ENCODE results near the gene MT2A.

The MT2A gene

DNA sequence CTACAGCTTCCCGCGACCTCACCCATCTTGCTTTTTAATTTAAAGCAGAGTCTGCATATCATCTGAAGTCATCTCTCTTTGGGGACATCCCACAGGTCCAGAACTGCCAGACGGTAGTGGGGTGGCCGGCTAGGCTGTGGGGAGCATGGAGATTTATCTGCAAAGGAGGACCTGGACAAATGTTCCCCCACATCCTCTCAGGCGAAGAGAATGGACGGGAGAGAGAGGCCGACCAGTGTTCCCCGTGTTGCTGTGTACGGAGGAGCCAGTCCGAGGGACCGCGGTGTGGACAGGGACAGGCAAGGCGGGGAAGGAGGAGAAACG lies 23.4 kb downstream of the MT2A start:
- in situ Hi-C loops (cut with HindIII; ENCODE audit: low sequenced_read_pairs): no loop called here
- H3K4me3 ChIP-seq (ENCODE audit: low read depth, low read length): peak overlapping the region; percentile 38
- TF ChIP-seq, protein P1, sequence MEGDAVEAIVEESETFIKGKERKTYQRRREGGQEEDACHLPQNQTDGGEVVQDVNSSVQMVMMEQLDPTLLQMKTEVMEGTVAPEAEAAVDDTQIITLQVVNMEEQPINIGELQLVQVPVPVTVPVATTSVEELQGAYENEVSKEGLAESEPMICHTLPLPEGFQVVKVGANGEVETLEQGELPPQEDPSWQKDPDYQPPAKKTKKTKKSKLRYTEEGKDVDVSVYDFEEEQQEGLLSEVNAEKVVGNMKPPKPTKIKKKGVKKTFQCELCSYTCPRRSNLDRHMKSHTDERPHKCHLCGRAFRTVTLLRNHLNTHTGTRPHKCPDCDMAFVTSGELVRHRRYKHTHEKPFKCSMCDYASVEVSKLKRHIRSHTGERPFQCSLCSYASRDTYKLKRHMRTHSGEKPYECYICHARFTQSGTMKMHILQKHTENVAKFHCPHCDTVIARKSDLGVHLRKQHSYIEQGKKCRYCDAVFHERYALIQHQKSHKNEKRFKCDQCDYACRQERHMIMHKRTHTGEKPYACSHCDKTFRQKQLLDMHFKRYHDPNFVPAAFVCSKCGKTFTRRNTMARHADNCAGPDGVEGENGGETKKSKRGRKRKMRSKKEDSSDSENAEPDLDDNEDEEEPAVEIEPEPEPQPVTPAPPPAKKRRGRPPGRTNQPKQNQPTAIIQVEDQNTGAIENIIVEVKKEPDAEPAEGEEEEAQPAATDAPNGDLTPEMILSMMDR (IDR thresholded peaks at IDR 0.05; ENCODE audit: low read depth, low read length, missing control alignments): no peak

DNA sequence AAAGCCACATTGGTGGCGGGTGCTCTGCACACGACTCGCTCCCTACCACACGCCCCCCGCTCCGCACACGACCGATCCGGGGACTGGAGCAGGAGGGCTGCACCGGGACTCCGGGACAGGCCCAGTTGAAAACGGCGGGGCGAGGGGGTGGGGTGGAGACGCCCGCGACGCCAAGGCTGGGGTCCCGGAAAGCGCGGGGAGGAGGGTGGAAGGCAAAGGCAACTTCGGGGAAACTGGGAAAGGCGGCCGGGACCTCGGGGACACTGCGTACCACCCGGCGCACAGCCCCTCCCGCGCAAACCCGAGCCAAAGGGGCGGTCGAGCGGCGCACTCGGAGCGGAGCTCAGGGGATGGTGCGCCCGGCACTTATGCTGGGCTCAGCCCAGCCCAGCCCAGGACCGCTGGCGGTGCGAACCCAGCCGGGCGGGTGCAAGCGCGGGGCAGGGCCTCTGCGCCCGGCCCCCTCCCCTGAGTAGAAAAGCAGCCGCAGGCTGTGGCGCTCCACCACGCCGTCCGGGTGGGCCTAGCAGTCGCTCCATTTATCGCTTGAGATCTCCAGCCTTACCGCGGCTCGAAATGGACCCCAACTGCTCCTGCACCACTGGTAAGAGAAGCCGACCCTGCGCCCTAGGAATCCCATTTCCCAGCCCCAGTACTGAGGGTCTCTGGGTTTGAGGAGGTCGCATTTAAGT lies 23.9 kb downstream of the MT2A start, which contains the start of gene MT1M:
Gene MT1M (plus strand): TSS at position 504 of the 692 bp plus-strand sequence. CDS start 73 bp downstream, at position 577.
- in situ Hi-C loops (cut with HindIII; ENCODE audit: low sequenced_read_pairs): no loop called here
- peak within 1 kb of the TSS; percentile 38 for H3K4me3 ChIP-seq (ENCODE audit: low read depth, low read length)
- TF ChIP-seq, protein P1 (IDR thresholded peaks at IDR 0.05; ENCODE audit: low read depth, low read length, missing control alignments): no peak
- no peak for DNase-seq (ENCODE audit: low read depth)

More for the DNA sequence above, 23.4 kb downstream of the MT2A start:
- DNase-seq (ENCODE audit: low read depth): no peak

DNA sequence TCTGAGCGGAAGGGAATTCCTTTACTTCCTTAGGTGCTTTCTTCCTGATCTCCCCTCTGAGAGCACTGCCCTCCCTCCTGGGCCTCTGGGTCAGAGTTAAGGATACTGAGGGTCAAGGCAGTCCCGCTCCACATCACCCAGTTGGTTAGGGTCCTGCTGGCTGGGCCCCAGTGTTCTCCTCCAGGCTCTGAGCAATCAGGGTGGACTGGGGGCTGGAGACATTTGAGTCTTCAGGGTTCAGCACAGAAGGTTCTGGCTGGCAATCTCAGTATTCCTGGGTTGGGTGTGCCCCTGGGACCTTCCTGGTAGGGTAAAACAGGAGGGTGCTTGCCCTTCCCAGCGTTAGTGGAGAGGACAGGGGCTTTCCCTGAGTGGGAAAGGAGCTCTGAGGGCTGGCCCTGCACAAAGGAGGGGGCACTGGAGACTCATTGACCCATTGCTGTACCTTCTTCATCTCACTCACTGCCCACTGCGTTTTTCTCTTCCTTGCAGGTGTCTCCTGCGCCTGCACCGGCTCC lies 24.5 kb downstream of the MT2A start:
- TF ChIP-seq, protein P1 (IDR thresholded peaks at IDR 0.05; ENCODE audit: low read depth, low read length, missing control alignments): no peak
- in situ Hi-C loops (cut with HindIII; ENCODE audit: low sequenced_read_pairs): no loop called here
- DNase-seq (ENCODE audit: low read depth): no peak
- peak overlapping the region; percentile 38 for H3K4me3 ChIP-seq (ENCODE audit: low read depth, low read length)

DNA sequence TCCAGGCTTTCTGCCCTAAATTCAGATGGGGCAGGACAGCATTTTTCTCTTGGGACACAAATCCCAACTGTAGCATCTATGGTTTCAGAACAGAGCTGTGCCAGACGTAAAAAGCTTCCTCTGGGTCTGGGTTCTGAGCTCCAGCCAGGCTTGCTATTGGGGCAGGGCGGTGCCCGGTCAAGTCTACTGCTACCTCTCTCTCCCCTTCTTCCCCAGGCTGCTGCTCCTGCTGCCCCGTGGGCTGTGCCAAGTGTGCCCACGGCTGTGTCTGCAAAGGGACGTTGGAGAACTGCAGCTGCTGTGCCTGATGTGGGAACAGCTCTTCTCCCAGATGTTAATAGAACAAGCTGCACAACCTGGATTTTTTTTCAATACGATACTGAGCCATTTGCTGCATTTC lies 25.2 kb downstream of the MT2A start:
- H3K4me3 ChIP-seq (ENCODE audit: low read depth, low read length): no peak overlapping the region
- TF ChIP-seq, protein P1 (IDR thresholded peaks at IDR 0.05; ENCODE audit: low read depth, low read length, missing control alignments): no peak
- in situ Hi-C loops (cut with HindIII; ENCODE audit: low sequenced_read_pairs): no loop called here
- no peak for DNase-seq (ENCODE audit: low read depth)

DNA sequence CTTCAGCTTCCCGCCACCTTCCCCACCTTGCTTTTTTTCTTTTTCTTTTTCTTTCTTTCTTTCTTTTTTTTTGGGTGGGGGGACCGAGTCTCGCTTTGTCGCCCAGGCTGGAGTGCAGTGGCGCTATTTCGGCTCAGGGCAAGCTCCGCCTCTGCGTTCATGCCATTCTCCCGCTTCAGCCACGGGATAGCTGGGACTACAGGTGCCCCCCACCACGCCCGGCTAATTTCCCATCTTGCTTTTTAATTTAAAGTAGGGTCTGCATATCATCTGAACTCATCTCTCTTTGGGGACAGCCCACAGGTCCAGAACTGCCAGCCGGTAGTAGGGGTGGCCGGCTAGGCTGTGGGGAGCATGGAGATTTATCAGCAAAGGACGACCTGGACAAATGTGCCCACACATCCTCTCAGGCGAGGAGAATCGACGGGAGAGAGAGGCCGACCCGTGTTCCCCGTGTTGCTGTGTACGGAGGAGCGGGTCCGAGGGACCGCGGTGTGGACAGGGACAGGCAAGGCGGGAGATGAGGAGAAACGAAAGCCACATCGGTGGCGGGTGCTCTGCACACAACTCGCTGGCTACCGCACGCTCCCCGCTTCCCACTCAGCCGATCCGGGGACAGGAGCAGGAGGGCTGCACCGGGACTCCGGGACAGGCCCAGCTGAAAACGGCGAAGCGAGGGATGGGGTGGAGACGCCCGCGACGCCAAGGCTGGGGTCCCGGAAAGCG lies 26.5 kb downstream of the MT2A start:
- DNase-seq (ENCODE audit: low read depth): no peak
- TF ChIP-seq, protein P1 (IDR thresholded peaks at IDR 0.05; ENCODE audit: low read depth, low read length, missing control alignments): no peak
- in situ Hi-C loops (cut with HindIII; ENCODE audit: low sequenced_read_pairs): no loop called here
- peak overlapping the region; percentile 15 for H3K4me3 ChIP-seq (ENCODE audit: low read depth, low read length)

DNA sequence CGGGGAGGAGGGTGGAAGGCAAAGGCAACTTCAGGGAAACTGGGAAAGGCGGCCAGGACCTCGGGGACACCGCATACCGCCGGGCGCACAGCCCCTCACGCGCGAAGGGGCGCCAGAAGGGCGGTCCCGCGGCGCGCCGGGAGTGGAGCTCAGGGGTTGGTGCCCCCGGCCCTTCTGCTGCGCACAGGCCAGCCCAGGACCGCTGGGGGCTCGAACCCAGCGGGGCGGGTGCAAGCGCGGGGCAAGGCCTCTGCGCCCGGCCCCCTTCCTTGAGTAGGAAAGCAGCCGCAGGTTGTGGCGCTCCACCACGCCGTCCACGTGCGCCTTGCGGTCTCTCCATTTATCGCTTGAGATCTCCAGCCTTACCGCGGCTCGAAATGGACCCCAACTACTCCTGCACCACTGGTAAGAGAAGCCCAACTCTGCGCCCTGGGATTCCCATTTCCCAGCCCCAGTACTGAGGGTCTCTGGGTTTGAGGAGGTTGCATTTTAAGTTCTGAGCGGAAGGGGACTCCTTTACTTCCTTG lies 27.1 kb downstream of the MT2A start:
- in situ Hi-C loops (cut with HindIII; ENCODE audit: low sequenced_read_pairs): no loop called here
- H3K4me3 ChIP-seq (ENCODE audit: low read depth, low read length): peak overlapping the region; percentile 15
- no peak for DNase-seq (ENCODE audit: low read depth)

More for the DNA sequence above, 27.1 kb downstream of the MT2A start:
- TF ChIP-seq, protein P1 (IDR thresholded peaks at IDR 0.05; ENCODE audit: low read depth, low read length, missing control alignments): no peak

Data from astrocyte of the cerebellum (primary cell).